ENCODE results near the gene TULP4.

Gene TULP4

DNA sequence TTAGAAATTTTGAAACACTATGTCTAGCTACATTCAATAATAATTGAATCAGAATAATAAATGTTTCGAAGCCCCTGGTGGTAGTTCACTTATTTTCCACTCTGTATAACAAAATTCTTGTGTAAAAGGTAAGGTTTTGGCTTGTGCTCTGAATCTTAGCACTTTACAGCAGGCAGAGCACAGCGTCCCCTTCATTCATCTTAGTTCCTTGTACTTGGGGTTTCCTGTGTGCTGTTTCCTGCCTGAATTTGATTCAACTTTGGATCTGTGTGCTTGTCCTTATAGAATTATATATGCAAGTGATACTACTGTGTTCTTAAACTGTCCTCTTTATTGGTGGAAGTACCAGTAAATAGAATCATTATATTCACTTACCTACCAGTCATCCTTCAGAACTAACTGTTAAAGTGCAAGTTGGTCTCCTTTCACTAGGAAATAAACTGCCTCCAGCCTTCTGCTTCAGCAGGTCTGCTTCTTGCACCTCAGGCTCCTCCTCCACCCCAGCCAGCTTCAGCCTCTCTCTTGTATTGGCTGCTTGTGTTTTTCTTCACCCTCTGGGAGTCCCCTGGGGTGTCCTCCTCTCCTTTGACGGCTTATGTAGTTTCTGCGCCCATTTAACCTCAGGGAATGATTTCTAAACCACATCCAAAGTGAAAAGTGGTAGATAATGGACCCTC, 28.8 kb upstream of the TULP4 start:
- Mint-ChIP-seq H3K9me3 (no peaks in the 10 kb centered on the region), H3K4me1 (peaks cover 49% of the 10 kb centered on the region), H3K27ac (peak overlapping the region; percentile 89), H3K36me3 (ENCODE audit: low read depth) (peaks cover 34% of the 10 kb centered on the region), H3K4me3 (peak overlapping the region; percentile 50), H3K27me3 (ENCODE audit: low read depth, poor library complexity) (no peaks in the 10 kb centered on the region)
- TF ChIP-seq, protein P1, sequence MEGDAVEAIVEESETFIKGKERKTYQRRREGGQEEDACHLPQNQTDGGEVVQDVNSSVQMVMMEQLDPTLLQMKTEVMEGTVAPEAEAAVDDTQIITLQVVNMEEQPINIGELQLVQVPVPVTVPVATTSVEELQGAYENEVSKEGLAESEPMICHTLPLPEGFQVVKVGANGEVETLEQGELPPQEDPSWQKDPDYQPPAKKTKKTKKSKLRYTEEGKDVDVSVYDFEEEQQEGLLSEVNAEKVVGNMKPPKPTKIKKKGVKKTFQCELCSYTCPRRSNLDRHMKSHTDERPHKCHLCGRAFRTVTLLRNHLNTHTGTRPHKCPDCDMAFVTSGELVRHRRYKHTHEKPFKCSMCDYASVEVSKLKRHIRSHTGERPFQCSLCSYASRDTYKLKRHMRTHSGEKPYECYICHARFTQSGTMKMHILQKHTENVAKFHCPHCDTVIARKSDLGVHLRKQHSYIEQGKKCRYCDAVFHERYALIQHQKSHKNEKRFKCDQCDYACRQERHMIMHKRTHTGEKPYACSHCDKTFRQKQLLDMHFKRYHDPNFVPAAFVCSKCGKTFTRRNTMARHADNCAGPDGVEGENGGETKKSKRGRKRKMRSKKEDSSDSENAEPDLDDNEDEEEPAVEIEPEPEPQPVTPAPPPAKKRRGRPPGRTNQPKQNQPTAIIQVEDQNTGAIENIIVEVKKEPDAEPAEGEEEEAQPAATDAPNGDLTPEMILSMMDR (IDR thresholded peaks at IDR 0.05), result no peak
- DNase-seq, result peak; percentile 30

- peaks cover under 1% of the 10 kb centered on the region for H3K9me3 Mint-ChIP-seq
- peak overlapping the region; percentile 50 for H3K4me3 Mint-ChIP-seq
- H3K27me3 Mint-ChIP-seq (ENCODE audit: low read depth, poor library complexity), result no peaks in the 10 kb centered on the region
- H3K27ac Mint-ChIP-seq, result peak overlapping the region; percentile 89
- no peak for DNase-seq
- peaks cover 36% of the 10 kb centered on the region for H3K36me3 Mint-ChIP-seq (ENCODE audit: low read depth)
- peaks cover 47% of the 10 kb centered on the region for H3K4me1 Mint-ChIP-seq
- TF ChIP-seq, protein P1 (IDR thresholded peaks at IDR 0.05), result no peak
These were observed 28.0 kb upstream of the TULP4 start for GRCh38 chr6:158284007-158284875.

DNA sequence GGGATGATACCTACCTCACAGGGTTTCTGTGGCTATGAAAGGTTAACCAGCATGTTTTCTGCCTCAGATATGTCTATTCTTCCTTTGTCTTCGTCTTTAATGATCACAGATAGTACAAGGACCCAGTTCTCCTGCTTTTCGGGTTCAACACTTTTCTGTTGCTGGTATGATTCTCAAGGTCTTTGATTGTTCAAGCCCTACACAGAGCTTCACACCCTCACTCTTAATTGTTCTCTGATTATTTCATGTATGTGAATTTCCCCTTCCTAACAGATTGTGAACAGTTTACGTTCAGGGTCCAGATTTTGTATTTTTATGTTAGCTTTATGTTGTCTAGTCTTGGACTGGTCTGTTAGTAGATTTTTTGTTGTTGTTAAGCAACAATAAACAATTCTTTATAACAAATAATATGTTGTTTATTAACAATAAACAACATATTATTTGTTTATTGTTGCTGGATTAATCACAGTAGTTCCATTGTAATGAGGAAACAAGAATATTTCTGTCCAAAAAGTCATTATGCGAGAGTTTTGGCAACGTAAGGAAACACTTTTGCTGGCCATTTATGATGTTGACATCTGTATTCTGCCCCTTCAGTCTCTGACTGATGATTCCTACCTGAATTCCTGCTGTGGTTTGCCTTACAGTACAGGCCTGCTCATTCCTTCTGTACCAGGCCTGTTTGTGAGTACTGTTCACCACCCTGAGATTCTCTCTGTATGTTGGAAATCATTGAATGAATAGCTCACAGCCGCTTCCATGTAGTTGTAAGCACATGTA, 27.2 kb upstream of the TULP4 start:
- peaks cover 51% of the 10 kb centered on the region for H3K4me1 Mint-ChIP-seq
- H3K27ac Mint-ChIP-seq, result peak overlapping the region; percentile 89
- H3K27me3 Mint-ChIP-seq (ENCODE audit: low read depth, poor library complexity), result no peaks in the 10 kb centered on the region
- no peak overlapping the region for H3K4me3 Mint-ChIP-seq
- DNase-seq, result no peak
- H3K36me3 Mint-ChIP-seq (ENCODE audit: low read depth), result peaks cover 38% of the 10 kb centered on the region
- TF ChIP-seq, protein P1 (IDR thresholded peaks at IDR 0.05), result no peak
- H3K9me3 Mint-ChIP-seq, result peaks cover 4% of the 10 kb centered on the region

GRCh38 chr6:158285656-158286021, 26.6 kb upstream of the TULP4 start:
- H3K4me3 Mint-ChIP-seq, result no peak overlapping the region
- DNase-seq, result no peak
- TF ChIP-seq, protein P1 (IDR thresholded peaks at IDR 0.05), result no peak
- H3K9me3 Mint-ChIP-seq, result peaks cover 4% of the 10 kb centered on the region
- H3K36me3 Mint-ChIP-seq (ENCODE audit: low read depth), result peaks cover 44% of the 10 kb centered on the region
- peaks cover 53% of the 10 kb centered on the region for H3K4me1 Mint-ChIP-seq
- no peak overlapping the region for H3K27ac Mint-ChIP-seq
- no peaks in the 10 kb centered on the region for H3K27me3 Mint-ChIP-seq (ENCODE audit: low read depth, poor library complexity)

GRCh38 chr6:158286413-158286812, 25.9 kb upstream of the TULP4 start:
- TF ChIP-seq, protein P1 (IDR thresholded peaks at IDR 0.05), result no peak
- no peak for DNase-seq
- no peak overlapping the region for H3K4me3 Mint-ChIP-seq
- peaks cover 60% of the 10 kb centered on the region for H3K4me1 Mint-ChIP-seq
- H3K9me3 Mint-ChIP-seq, result peaks cover 4% of the 10 kb centered on the region
- no peaks in the 10 kb centered on the region for H3K27me3 Mint-ChIP-seq (ENCODE audit: low read depth, poor library complexity)
- peaks cover 51% of the 10 kb centered on the region for H3K36me3 Mint-ChIP-seq (ENCODE audit: low read depth)
- H3K27ac Mint-ChIP-seq, result no peak overlapping the region

Measured in nephron progenitor cell (in vitro differentiated cells).